ENCODE measurements around the gene CCL27.

The CCL27 gene

GRCh38 chr9:34684145-34684544, 21.7 kb upstream of the CCL27 start:
- no peak for DNase-seq

- DNase-seq, result no peak
These were observed 13.4 kb upstream of the CCL27 start for GRCh38 chr9:34675869-34676268.

- peak in 3 of 5 donors; percentile 23 to 38 (median 28) for DNase-seq
These were observed 12.7 kb upstream of the CCL27 start for GRCh38 chr9:34675048-34675714.

- DNase-seq, result no peak
These were observed 12.0 kb upstream of the CCL27 start for GRCh38 chr9:34674440-34674839.

GRCh38 chr9:34671307-34671706, 8.8 kb upstream of the CCL27 start:
- no peak for DNase-seq

- DNase-seq, result no peak
These were observed 7.5 kb upstream of the CCL27 start for GRCh38 chr9:34669809-34670562.

GRCh38 chr9:34665381-34666250, 3.2 kb upstream of the CCL27 start:
- peak; percentile 87 to 92 (median 90) for DNase-seq

GRCh38 chr9:34665067-34665380, 2.6 kb upstream of the CCL27 start:
- no peak for DNase-seq

GRCh38 chr9:34664281-34665066, 2.0 kb upstream of the CCL27 start:
- peak; percentile 40 to 75 (median 64) for DNase-seq

- DNase-seq, result peak in 1 of 5 donors; percentile 11
These were observed 797 bp upstream of the CCL27 start for GRCh38 chr9:34663303-34663605.

- DNase-seq, result no peak
These were observed 2.7 kb downstream of the CCL27 start for GRCh38 chr9:34659592-34660253.

GRCh38 chr9:34658461-34658860, 4.0 kb downstream of the CCL27 start:
- no peak for DNase-seq

- no peak for DNase-seq
These were observed 5.5 kb downstream of the CCL27 start for GRCh38 chr9:34656992-34657391.

- no peak for DNase-seq
These were observed 7.1 kb downstream of the CCL27 start for GRCh38 chr9:34655394-34655793.

- no peak for DNase-seq
These were observed 8.0 kb downstream of the CCL27 start for GRCh38 chr9:34654323-34655051.

- DNase-seq, result no peak
These were observed 9.0 kb downstream of the CCL27 start for GRCh38 chr9:34653151-34654072.

- DNase-seq, result no peak
These were observed 9.9 kb downstream of the CCL27 start for GRCh38 chr9:34652602-34653000.

- DNase-seq, result peak in 1 of 5 donors; percentile 44
These were observed 10.4 kb downstream of the CCL27 start, which contains the start of gene IL11RA for GRCh38 chr9:34651876-34652601. Gene IL11RA (plus strand): TSS chr9:34652185. CDS start chr9:34655218, 3,033 bp downstream.

- no peak for DNase-seq
These were observed 11.1 kb downstream of the CCL27 start for GRCh38 chr9:34651321-34651720.

- no peak for DNase-seq
These were observed 11.6 kb downstream of the CCL27 start for GRCh38 chr9:34650816-34651215.
